Lung (tissue), 12 donors: ENCODE measurements around the gene KCNK18. TPM values are rescaled to one million over a fixed set of nuclear protein-coding genes. Genes with fewer than 3 reads are reported as not detected.

ENCODE experiments used
- ATAC-seq: fragments of 200-7000 bp; cut with Tn5 transposase; one replicate; pipeline ENCODE4 v1.9.1; 2020; ENCODE audit warnings: moderate number of reproducible peaks; ENCODE audit not compliant: insufficient read depth, low FRiP score
- DNase-seq, 3 donors: peaks; one replicate each; pipeline ENCODE4 v3.0.0-alpha.2; 2013 to 2017
- H3K27ac ChIP-seq, 2 donors: one replicate each; pipeline ENCODE4 v1.5.1; 2013; ENCODE audit warnings: mild to moderate bottlenecking in 2 of 2, moderate library complexity in 2 of 2, control low read depth in 1 of 2, inconsistent platforms in 1 of 2, low read depth in 1 of 2, low read length in 1 of 2
- H3K27me3 ChIP-seq, 3 donors: one replicate each; pipeline ENCODE4 v1.5.1; 2013; ENCODE audit warnings: low read length in 2 of 3; ENCODE audit not compliant: control insufficient read depth in 3 of 3, insufficient read depth in 3 of 3
- H3K36me3 ChIP-seq, 4 donors: one replicate each; pipeline ENCODE4 v1.5.1; 2013; ENCODE audit warnings: low read length in 4 of 4, mild to moderate bottlenecking in 1 of 4, moderate library complexity in 1 of 4; ENCODE audit not compliant: control insufficient read depth in 4 of 4, insufficient read depth in 4 of 4
- H3K4me1 ChIP-seq, 5 donors: one replicate each; pipeline ENCODE4 v1.5.1; 2013; ENCODE audit warnings: low read length in 5 of 5, mild to moderate bottlenecking in 2 of 5, moderate library complexity in 1 of 5; ENCODE audit not compliant: control insufficient read depth in 5 of 5, insufficient read depth in 5 of 5
- H3K4me3 ChIP-seq: one replicate; pipeline ENCODE4 v1.5.1; 2013; ENCODE audit warnings: mild to moderate bottlenecking, control low read depth, moderate library complexity
- H3K9ac ChIP-seq, 2 donors: one replicate each; pipeline ENCODE4 v1.5.1; 2013; ENCODE audit warnings: low read length in 2 of 2, control low read depth in 1 of 2; ENCODE audit not compliant: insufficient read depth in 1 of 2
- H3K9me3 ChIP-seq, 4 donors: one replicate each; pipeline ENCODE4 v1.5.1; 2013; ENCODE audit warnings: low read length in 3 of 4, mild to moderate bottlenecking in 1 of 4, moderate library complexity in 1 of 4; ENCODE audit not compliant: control insufficient read depth in 4 of 4, insufficient read depth in 3 of 4
- CTCF ChIP-seq: IDR thresholded peaks from 2 replicates; pipeline ENCODE4 v1.5.1; 2012; ENCODE audit warnings: mild to moderate bottlenecking; ENCODE audit errors: control extremely low read depth, extremely low read depth
- WGBS, 2 donors: extraction: QIAGEN DNeasy Blood & Tissue Kit; methylation state at CpG; one replicate each; pipeline ENCODE4 v1.1.7; 2013; 5-methylcytosine and 5-hydroxymethylcytosine counted together
- polyA plus RNA-seq, 2 donors: library from polyadenylated mRNA; stranded (reverse); fragments of 200-250 nt; gene quantifications; one replicate each; pipeline ENCODE4 v1.2.1, GENCODE V29; 2013
- total RNA-seq, 2 donors: library from RNA; depleted of rRNA in 1 of 2; stranded (reverse); fragments of >200 nt in 1 of 2; gene quantifications; one replicate each; pipeline ENCODE4 v1.2.1, GENCODE V29; 2014 to 2021
- donor health status: control.
- donor health status: control.
- donor health status: Bipolar disorder and iron deficiency.
- donor health status: healthy.
- donor health status: DM: yes; HTN: yes; CAD: no.

Gene KCNK18
- total and polyA plus RNA-seq, 4 donors, result not detected

GRCh38 chr10:117162093-117163060, 34.9 kb upstream of the KCNK18 start:
- H3K4me3 ChIP-seq, result no peak overlapping the region
- H3K27me3 ChIP-seq, result peaks cover 8 to 96% (median 93%) of the 10 kb centered on the region in 3 donors
- peak in 1 of 3 donors; percentile 10 for DNase-seq
- no peak overlapping the region for H3K27ac ChIP-seq
- H3K9me3 ChIP-seq, result peaks cover 0 to 4% (median 0%) of the 10 kb centered on the region in 4 donors
- no peak overlapping the region for H3K9ac ChIP-seq
- WGBS, 2 donors, result 5% methylated on average over 26 to 39 of the region's 39 CpGs
- no peak for ATAC-seq
- no peaks in the 10 kb centered on the region for H3K36me3 ChIP-seq
- H3K4me1 ChIP-seq, result peaks cover 0 to 15% (median 0%) of the 10 kb centered on the region in 5 donors
- TF ChIP-seq CTCF, result no peak

- H3K4me3 ChIP-seq, result no peak overlapping the region
- no peak for TF ChIP-seq CTCF
- DNase-seq (peak in 1 of 3 donors; percentile 12), ATAC-seq (no peak)
- peaks cover 0 to 7% (median 0%) of the 10 kb centered on the region in 4 donors for H3K9me3 ChIP-seq
- peaks cover 8 to 94% (median 91%) of the 10 kb centered on the region in 3 donors for H3K27me3 ChIP-seq
- H3K36me3 ChIP-seq, result no peaks in the 10 kb centered on the region
- peaks cover 0 to 21% (median 4%) of the 10 kb centered on the region in 5 donors for H3K4me1 ChIP-seq
- H3K27ac ChIP-seq, result no peak overlapping the region
- no peak overlapping the region for H3K9ac ChIP-seq
- 2 to 4% methylated on average over 75 to 82 of the region's 82 CpGs for WGBS, 2 donors
Measured at GRCh38 chr10:117163061-117163953, 34.0 kb upstream of the KCNK18 start.

- no peak for TF ChIP-seq CTCF
- Histone ChIP-seq H3K4me3 (no peak overlapping the region), H3K4me1 (peaks cover 0 to 23% (median 4%) of the 10 kb centered on the region in 5 donors), H3K27me3 (peaks cover 8 to 94% (median 87%) of the 10 kb centered on the region in 3 donors), H3K36me3 (no peaks in the 10 kb centered on the region), H3K27ac (no peak overlapping the region), H3K9me3 (peaks cover 0 to 9% (median 0%) of the 10 kb centered on the region in 4 donors), H3K9ac (no peak overlapping the region)
- 10 to 13% methylated on average over 16 of the region's 16 CpGs for WGBS, 2 donors
- ATAC-seq (no peak), DNase-seq (no peak)
Measured at GRCh38 chr10:117163954-117164548, 33.2 kb upstream of the KCNK18 start.
